ENCODE results near the gene AP1AR.

AP1AR gene

DNA sequence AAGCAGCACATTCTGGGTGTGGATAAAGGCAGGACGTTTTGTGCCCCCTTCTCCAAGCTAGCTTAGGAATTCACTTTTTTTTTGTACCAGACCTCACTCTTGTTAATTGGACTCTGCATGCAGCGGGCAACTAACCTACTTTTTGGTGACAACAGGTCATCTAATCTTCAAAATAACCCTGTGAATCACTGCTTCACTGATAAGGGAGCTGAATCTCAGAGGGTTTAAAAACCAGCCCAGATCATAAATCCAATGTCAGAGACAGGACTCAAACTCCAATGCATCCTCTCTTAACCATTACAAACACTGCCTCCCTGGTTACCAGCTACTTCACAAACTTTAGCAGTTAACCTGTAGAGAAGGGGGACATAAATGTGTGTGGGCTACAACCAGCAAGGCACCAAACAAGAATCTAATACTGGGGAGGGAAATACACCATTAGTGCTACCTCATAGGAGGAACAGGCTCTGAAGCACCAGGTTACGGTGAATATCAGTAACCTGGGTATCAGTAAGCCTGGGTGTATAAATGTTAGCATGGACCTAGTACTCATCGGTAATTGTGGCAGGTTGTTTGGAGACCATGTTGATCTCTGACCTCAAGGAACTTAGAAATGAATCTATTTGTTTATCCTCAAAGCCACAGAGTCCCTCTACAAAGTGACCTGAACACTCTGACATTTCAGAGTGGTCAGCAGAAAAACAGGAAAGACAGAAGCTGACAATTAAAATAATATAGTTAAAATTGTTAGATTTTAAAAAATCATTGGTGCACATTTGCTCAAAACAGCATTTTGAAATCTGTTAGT lies 51.5 kb downstream of the AP1AR start:
- peaks cover 33% of the 10 kb centered on the region for H3K27me3 ChIP-seq (ENCODE audit: control insufficient read depth, insufficient read depth, low read length)
- H3K4me3 ChIP-seq (ENCODE audit: low read depth, low read length), result no peak overlapping the region
- no peaks in the 10 kb centered on the region for H3K36me3 ChIP-seq (ENCODE audit: control insufficient read depth, insufficient read depth, low read length)
- H3K9ac ChIP-seq (ENCODE audit: low read depth, low read length), result no peak overlapping the region
- no peaks in the 10 kb centered on the region for H3K9me3 ChIP-seq (ENCODE audit: control insufficient read depth, insufficient read depth, low read length)
- no peaks in the 10 kb centered on the region for H3K4me1 ChIP-seq (ENCODE audit: control insufficient read depth, insufficient read depth, low read length)

DNA sequence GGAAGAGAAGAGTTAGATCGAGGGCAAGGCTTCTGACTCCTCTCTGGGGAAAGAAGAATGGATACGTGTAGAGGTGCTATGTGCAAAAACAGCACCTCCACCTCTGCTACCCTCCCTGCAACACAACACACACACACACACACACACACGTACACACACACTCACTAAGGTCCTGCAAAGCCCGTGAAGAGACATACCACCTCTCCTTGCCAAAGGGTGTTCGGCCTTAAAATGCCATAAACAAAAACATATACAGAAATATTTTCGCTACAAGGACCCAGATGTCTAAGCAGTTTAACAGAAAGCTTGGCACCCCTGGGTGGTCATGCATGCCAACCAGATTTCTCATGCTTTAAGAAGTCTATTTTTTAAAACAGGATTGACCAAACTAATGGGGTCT lies 52.6 kb downstream of the AP1AR start:
- H3K36me3 ChIP-seq (ENCODE audit: control insufficient read depth, insufficient read depth, low read length), result no peaks in the 10 kb centered on the region
- peaks cover 33% of the 10 kb centered on the region for H3K27me3 ChIP-seq (ENCODE audit: control insufficient read depth, insufficient read depth, low read length)
- no peak overlapping the region for H3K4me3 ChIP-seq (ENCODE audit: low read depth, low read length)
- H3K4me1 ChIP-seq (ENCODE audit: control insufficient read depth, insufficient read depth, low read length), result no peaks in the 10 kb centered on the region
- no peak overlapping the region for H3K9ac ChIP-seq (ENCODE audit: low read depth, low read length)
- no peaks in the 10 kb centered on the region for H3K9me3 ChIP-seq (ENCODE audit: control insufficient read depth, insufficient read depth, low read length)

DNA sequence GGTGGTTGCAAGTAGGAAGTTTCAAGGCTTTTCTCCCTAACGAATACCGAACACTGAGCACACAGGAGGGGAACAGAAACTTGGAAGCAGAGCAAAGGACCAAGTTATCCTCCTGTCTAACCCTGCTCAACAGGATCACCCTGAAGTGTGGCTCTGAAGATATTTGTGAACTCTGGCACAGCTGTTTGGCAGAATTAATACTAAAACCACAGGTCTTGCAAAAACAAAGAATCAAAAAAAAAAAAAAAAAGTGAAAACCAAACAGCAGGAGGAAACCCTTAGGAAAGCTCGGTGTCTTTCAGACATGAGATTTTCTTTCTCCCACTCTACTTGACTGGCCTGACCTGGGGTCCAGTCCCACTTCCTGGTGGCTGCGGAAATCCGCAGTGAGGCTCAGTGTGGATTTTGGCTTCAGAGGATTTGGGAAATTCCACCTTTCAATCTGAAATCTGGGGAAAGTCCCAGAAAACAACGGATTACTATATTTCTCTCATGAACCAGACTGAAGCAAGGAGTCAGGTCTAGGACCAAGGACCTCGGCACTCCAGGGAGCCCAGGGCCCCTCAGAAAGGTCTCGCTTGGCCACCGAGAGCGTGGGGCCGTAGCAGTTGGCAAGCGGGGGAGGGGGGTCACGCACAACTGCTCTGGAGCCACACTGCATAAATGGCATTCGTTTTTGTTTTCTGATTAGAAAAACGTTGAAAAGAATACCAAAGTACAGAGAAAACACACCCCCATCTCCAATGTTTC lies 53.2 kb downstream of the AP1AR start:
- Histone ChIP-seq H3K4me1 (ENCODE audit: control insufficient read depth, insufficient read depth, low read length) (no peaks in the 10 kb centered on the region), H3K27me3 (ENCODE audit: control insufficient read depth, insufficient read depth, low read length) (peaks cover 33% of the 10 kb centered on the region), H3K9ac (ENCODE audit: low read depth, low read length) (no peak overlapping the region), H3K4me3 (ENCODE audit: low read depth, low read length) (peak overlapping the region; percentile 84), H3K36me3 (ENCODE audit: control insufficient read depth, insufficient read depth, low read length) (no peaks in the 10 kb centered on the region), H3K9me3 (ENCODE audit: control insufficient read depth, insufficient read depth, low read length) (no peaks in the 10 kb centered on the region)

DNA sequence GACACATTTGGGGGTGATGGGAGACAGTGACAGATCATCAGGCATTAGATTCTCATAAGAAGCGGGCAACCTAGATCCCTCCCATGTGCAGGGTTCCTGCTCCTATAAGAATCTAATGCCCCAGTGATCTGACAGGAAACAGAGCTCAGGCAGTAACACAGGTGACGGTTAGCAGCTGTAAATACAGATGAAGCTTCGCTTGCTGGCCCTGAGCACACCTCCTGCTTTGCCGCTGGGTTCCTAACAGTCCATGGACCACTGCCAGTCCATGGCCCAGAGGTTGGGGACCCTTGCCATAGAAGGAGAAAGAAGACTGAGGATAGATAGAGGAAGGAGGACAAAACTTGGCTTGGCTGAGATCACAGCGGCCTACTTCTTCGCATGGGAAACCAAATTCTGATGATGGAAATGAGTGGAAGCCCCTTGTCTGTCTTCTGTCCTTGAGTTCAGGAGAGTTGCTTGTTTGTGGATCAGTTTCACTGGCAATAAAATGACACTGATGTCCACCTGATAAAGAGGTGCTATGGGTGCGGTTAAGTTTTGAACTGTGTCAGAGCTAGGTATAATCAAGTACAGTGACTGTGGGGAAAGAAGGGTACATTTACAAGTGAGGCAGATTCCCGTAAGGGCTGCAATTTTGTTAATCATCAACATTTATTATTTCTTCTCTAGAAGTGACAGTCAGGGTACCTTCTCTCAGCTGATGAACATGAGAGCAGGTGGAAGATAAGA lies 55.8 kb downstream of the AP1AR start:
- H3K4me1 ChIP-seq (ENCODE audit: control insufficient read depth, insufficient read depth, low read length), result no peaks in the 10 kb centered on the region
- H3K36me3 ChIP-seq (ENCODE audit: control insufficient read depth, insufficient read depth, low read length), result no peaks in the 10 kb centered on the region
- H3K4me3 ChIP-seq (ENCODE audit: low read depth, low read length), result no peak overlapping the region

DNA sequence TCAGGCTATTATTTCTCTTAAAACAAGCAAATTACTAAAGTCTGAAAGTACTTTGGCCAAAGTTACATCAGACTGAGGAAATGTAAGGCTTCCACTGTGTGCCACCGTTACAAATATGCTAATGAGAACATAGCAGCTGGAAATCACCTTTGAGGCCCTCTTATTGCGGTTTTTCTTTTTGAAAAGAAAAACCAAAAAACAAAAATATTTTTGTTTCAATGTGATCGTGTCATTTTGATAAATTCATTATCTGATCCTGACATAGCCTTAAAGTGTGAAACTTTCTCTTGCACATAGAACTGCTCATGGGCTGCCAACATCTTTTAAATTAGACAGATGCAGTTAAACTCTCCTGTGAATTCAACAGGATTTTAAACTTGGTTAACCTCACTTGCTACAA lies 56.9 kb downstream of the AP1AR start:
- no peaks in the 10 kb centered on the region for H3K9me3 ChIP-seq (ENCODE audit: control insufficient read depth, insufficient read depth, low read length)
- no peaks in the 10 kb centered on the region for H3K36me3 ChIP-seq (ENCODE audit: control insufficient read depth, insufficient read depth, low read length)
- H3K4me3 ChIP-seq (ENCODE audit: low read depth, low read length), result no peak overlapping the region
- H3K9ac ChIP-seq (ENCODE audit: low read depth, low read length), result no peak overlapping the region
- H3K4me1 ChIP-seq (ENCODE audit: control insufficient read depth, insufficient read depth, low read length), result no peaks in the 10 kb centered on the region
- H3K27me3 ChIP-seq (ENCODE audit: control insufficient read depth, insufficient read depth, low read length), result peaks cover 28% of the 10 kb centered on the region

More for the DNA sequence above, 55.8 kb downstream of the AP1AR start:
- H3K9ac ChIP-seq (ENCODE audit: low read depth, low read length), result no peak overlapping the region
- H3K27me3 ChIP-seq (ENCODE audit: control insufficient read depth, insufficient read depth, low read length), result peaks cover 33% of the 10 kb centered on the region
- H3K9me3 ChIP-seq (ENCODE audit: control insufficient read depth, insufficient read depth, low read length), result no peaks in the 10 kb centered on the region

DNA sequence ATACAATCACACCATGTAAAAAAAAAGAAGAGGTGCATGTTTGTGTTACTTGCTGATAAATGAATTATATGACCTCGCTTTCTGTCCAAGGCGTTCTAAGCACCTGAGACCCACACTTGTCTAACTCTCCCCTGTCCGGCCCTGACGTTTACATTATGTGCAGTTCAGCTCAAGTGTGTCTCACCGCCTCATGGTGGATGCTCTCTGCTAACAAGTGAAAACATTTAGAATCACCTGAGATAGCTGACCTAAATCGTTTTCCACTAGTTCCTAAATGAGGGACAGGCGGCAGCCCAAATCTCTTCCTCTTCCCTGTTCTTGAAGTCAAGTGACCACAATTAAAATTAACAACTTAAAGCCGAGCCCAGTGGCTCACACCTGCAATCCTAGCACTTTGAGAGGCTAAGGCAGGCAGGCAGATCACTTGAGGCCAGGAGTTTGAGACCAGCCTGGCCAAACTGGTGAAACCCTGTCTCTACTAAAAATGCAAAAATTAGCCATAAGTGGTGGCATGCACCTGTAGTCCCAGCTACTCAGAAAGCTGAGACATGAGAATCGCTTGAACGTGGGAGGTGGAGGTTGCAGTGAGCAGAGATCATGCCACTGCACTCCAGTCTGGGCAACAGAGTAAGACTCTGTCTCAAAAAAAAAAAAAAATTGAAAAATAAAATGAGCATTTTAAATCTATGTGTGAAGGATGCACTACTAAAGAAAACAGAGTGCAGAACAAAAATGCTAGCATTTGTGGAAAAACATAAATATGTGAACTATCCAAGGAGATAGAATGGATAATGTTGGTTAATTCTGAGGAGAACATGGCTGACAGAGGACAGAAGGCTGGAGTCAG lies 58.0 kb downstream of the AP1AR start:
- H3K9me3 ChIP-seq (ENCODE audit: control insufficient read depth, insufficient read depth, low read length), result no peaks in the 10 kb centered on the region
- no peaks in the 10 kb centered on the region for H3K36me3 ChIP-seq (ENCODE audit: control insufficient read depth, insufficient read depth, low read length)
- H3K9ac ChIP-seq (ENCODE audit: low read depth, low read length), result no peak overlapping the region
- peaks cover 19% of the 10 kb centered on the region for H3K27me3 ChIP-seq (ENCODE audit: control insufficient read depth, insufficient read depth, low read length)
- no peak overlapping the region for H3K4me3 ChIP-seq (ENCODE audit: low read depth, low read length)
- H3K4me1 ChIP-seq (ENCODE audit: control insufficient read depth, insufficient read depth, low read length), result no peaks in the 10 kb centered on the region

DNA sequence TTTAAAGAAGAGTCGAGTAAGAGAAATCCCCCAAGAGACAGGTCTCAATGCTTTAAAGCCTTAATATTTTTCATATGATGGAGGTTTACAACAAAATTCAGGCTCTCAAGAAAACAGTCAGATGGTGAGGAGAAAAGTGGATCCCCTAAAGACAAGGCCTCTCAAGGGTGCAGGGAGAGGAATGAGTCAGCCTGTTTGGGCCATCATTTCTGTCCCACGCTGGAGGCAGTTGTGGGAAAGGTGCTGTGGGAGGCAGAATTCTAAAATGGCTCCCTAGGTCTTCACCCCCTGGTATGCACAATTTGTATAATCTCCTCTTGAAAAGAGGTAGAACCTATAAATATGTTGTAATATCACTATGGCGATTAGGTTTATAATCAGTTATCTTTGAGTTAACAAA lies 58.8 kb downstream of the AP1AR start:
- Histone ChIP-seq H3K4me1 (ENCODE audit: control insufficient read depth, insufficient read depth, low read length) (no peaks in the 10 kb centered on the region), H3K36me3 (ENCODE audit: control insufficient read depth, insufficient read depth, low read length) (no peaks in the 10 kb centered on the region), H3K9ac (ENCODE audit: low read depth, low read length) (no peak overlapping the region), H3K27me3 (ENCODE audit: control insufficient read depth, insufficient read depth, low read length) (peaks cover 11% of the 10 kb centered on the region), H3K9me3 (ENCODE audit: control insufficient read depth, insufficient read depth, low read length) (no peaks in the 10 kb centered on the region), H3K4me3 (ENCODE audit: low read depth, low read length) (no peak overlapping the region)

DNA sequence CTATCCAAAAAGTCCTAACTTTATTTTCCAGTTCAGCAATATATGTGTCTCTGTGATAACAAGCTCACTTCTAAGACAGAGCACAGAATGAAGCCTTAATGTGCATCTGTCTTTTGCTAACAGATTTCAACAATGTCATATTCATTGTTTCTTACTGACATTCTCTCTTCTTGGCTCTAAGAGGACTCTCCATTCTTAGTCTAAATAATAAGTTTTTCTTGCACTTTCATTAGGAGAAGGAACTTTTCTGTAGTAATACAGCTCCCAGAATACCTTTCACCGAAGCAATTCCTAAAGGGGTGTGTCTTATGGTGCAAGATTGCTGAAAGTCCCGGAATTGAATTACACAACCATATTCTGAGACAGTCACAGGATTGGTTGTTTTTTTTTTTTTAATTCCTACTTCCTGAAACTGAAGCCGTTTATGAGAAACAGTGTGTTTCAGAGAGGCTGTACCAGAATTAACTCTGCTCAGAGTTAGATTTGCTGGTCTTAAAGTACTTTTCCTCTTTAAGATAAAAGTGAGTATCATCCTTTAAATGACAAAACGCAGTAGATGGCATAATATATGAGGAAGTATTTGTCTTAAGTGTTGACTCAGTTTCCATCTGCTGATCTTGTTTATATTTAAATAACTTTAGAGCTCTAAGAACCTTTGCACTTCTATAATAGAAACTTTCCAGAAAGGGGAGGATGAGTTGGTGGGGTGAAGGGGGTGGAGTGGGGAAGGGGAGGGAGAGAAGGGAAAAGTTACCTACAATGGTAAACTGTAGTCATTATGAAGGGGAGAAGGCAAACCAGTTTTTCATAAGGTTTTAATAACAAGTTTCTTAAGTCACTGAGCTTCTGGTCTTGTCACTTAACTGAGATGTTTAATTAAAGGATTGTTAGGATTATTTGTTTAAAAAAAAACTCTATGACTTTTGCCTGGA lies 65.6 kb downstream of the AP1AR start, which contains the start of gene ALPK1:
Gene ALPK1 (plus strand): TSS at position 421 of the 932 bp plus-strand sequence.
- Histone ChIP-seq H3K4me1 (ENCODE audit: control insufficient read depth, insufficient read depth, low read length) (no peaks in the 10 kb centered on the region), H3K9ac (ENCODE audit: low read depth, low read length) (no peak within 1 kb of the TSS), H3K4me3 (ENCODE audit: low read depth, low read length) (no peak within 1 kb of the TSS), H3K27me3 (ENCODE audit: control insufficient read depth, insufficient read depth, low read length) (no peaks in the 10 kb centered on the region), H3K9me3 (ENCODE audit: control insufficient read depth, insufficient read depth, low read length) (no peaks in the 10 kb centered on the region), H3K36me3 (ENCODE audit: control insufficient read depth, insufficient read depth, low read length) (no peaks in the 10 kb centered on the region)

DNA sequence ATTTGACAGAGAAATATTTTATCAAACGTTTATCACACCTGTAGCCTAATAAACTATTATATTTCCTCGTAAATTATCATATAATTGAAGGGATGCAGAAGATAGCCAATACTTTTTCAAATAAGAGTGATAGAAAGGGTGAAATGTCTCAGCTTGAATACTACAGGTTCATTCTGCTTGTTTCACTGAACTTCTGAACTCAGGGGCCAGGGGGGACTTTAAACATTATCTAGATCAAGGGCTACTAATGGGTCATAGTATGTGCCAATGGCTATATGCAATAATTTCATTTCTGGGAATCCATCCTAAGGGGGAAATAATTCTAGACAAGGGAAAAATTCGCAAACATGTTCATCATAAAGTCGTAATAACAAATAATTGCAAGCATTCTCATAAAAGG lies 68.1 kb downstream of the AP1AR start:
- Histone ChIP-seq H3K4me3 (ENCODE audit: low read depth, low read length) (no peak overlapping the region), H3K4me1 (ENCODE audit: control insufficient read depth, insufficient read depth, low read length) (peaks cover 3% of the 10 kb centered on the region), H3K9me3 (ENCODE audit: control insufficient read depth, insufficient read depth, low read length) (no peaks in the 10 kb centered on the region), H3K9ac (ENCODE audit: low read depth, low read length) (no peak overlapping the region), H3K27me3 (ENCODE audit: control insufficient read depth, insufficient read depth, low read length) (no peaks in the 10 kb centered on the region), H3K36me3 (ENCODE audit: control insufficient read depth, insufficient read depth, low read length) (no peaks in the 10 kb centered on the region)

DNA sequence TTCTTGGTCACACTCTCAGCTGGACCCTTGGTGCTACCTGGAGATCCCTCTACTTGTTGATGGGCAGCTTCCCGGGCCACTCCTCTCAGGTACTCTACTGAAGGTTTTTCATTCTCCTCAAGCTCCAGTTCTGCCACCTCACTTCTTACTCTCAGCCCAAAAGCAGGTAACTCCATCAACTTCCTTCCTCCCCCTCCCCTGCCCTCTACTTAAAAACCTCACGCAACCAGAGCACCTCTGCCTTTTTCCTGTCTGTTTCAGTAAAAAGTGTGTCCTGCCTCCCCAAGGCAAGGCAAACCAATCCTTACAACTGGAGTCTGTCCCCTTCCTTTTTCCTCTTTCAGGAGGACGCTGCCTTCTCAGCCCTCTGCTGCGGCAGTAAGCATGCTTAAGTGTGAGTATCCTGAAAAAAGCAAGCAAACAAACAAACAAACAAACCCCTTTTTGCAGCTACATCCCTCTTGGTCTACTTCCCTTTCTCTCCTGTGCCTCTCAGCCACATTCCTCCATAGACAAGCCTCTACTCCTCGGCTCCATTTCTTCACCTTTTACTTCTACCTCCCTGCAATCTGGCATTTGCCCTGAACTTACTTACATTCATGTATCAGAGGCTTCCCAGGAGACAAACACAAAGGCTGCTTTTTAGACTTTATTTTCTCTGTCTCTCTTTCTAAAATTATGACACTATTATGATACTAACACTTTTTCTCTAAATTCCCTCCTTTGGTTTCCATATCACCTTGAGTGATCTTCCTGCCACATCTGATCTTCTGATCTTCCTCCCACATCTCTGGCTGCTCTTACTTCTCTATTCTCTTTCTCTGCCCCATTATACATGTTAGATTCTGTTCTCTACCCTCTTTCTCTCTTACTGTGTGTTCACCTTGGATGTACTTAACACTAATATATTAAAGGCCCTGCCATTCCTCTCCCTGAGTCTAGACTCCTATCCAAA lies 71.0 kb downstream of the AP1AR start:
- H3K36me3 ChIP-seq (ENCODE audit: control insufficient read depth, insufficient read depth, low read length), result no peaks in the 10 kb centered on the region
- no peaks in the 10 kb centered on the region for H3K9me3 ChIP-seq (ENCODE audit: control insufficient read depth, insufficient read depth, low read length)
- H3K4me1 ChIP-seq (ENCODE audit: control insufficient read depth, insufficient read depth, low read length), result peaks cover 3% of the 10 kb centered on the region
- H3K9ac ChIP-seq (ENCODE audit: low read depth, low read length), result no peak overlapping the region
- no peak overlapping the region for H3K4me3 ChIP-seq (ENCODE audit: low read depth, low read length)
- no peaks in the 10 kb centered on the region for H3K27me3 ChIP-seq (ENCODE audit: control insufficient read depth, insufficient read depth, low read length)

All from iPS-15b (cell line).